Activated B cell treated with CpG ODN at 0.5 μM for 24 hours (primary cell): Measurements from ENCODE around the gene PLCB1. TPM values are rescaled to one million over a fixed set of nuclear protein-coding genes. Genes with fewer than 3 reads are reported as not detected.

ENCODE experiments used
- ATAC-seq: fragments of 200-7000 bp; cut with Tn5 transposase; one replicate; pipeline ENCODE4 v1.10.0; 2021; ENCODE audit warnings: low read depth, mild to moderate bottlenecking, moderate library complexity
- CTCF ChIA-PET: fragments of 350-600 bp; sonication (Branson Sonifier 250); formaldehyde crosslinking; loops from one replicate; lab custom pipeline; 2021; ENCODE audit warnings: antibody characterized with exemption; lab: Charles Lee
- POLR2A ChIA-PET: fragments of 350-600 bp; sonication (Branson Sonifier 250); formaldehyde crosslinking; loops from one replicate; lab custom pipeline; 2021; ENCODE audit warnings: antibody characterized with exemption; lab: Charles Lee
- DNase-seq: peaks from one replicate; pipeline ENCODE4 v3.0.0; 2022
- H3K27ac Mint-ChIP-seq: one replicate; pipeline ENCODE4 v1.8.0; 2020; ENCODE audit warnings: mixed read lengths
- H3K27me3 Mint-ChIP-seq: one replicate; pipeline ENCODE4 v1.8.0; 2021; ENCODE audit warnings: mixed read lengths
- H3K36me3 Mint-ChIP-seq: one replicate; pipeline ENCODE4 v1.8.0; 2021; ENCODE audit warnings: low read depth, mixed read lengths
- H3K4me1 Mint-ChIP-seq: one replicate; pipeline ENCODE4 v1.8.0; 2021; ENCODE audit warnings: mixed read lengths
- H3K4me3 Mint-ChIP-seq: one replicate; pipeline ENCODE4 v1.8.0; 2020; ENCODE audit warnings: mild to moderate bottlenecking, mixed read lengths
- H3K9me3 Mint-ChIP-seq: one replicate; pipeline ENCODE4 v1.8.0; 2020; ENCODE audit warnings: mixed read lengths
- intact Hi-C: fragments of 100-400 bp; cut with micrococcal nuclease; formaldehyde crosslinking; loops from one replicate; pipeline ENCODE4 v1.15.1; 2024
- total RNA-seq: library from RNA; stranded (reverse); gene quantifications from 2 replicates; pipeline ENCODE4 v1.2.3, GENCODE V29; 2022
- TF ChIP-seq, protein P1 (sequence below): fragments of 200-600 bp; IDR thresholded peaks from one replicate; pipeline ENCODE4 v1.8.0; 2022; ENCODE audit warnings: antibody characterized with exemption, mild to moderate bottlenecking

Gene PLCB1
- total RNA-seq, 1 donor from 2014 or later: 0.86 TPM

DNA sequence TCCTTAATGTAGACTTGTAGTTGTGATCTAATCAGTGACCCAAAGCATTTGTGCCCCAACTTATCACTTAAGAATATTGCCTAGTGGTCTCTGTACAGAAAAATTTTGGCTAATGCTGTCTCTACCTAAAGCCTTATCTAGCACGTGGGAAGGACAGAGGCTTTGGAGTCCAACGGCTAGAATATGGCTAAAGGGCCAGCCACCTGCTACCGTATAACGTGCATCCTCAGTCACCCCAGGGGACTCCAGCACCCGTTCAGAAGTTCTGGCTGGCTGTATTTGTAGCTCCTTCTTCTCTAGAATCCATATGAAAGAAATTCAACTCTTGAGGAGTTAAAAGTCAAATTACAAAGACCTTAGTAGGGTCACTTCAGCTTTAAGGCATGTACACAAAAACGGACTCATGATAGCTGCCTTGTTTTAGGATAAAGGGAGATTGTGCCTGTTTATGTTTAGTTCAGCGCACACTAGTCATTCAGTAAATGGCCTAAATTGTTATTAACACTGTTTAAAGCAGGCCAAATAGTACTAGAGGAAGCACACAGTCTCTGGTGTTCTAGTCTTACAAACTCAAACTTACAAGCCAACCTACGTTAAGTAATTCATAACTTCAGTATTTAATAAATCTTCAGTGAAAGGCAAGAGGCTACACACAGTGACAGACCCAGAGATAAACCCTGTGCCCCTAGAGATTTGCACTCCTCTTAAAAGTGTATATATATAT lies 529.3 kb downstream of the PLCB1 start:
- H3K27me3 Mint-ChIP-seq: no peaks in the 10 kb centered on the region
- intact Hi-C loops: no loop called here

GRCh38 chr20:8662433-8662954 lies 530.4 kb downstream of the PLCB1 start:
- no peaks in the 10 kb centered on the region for H3K36me3 Mint-ChIP-seq
- DNase-seq (no peak), ATAC-seq (no peak)
- TF ChIP-seq, protein P1, sequence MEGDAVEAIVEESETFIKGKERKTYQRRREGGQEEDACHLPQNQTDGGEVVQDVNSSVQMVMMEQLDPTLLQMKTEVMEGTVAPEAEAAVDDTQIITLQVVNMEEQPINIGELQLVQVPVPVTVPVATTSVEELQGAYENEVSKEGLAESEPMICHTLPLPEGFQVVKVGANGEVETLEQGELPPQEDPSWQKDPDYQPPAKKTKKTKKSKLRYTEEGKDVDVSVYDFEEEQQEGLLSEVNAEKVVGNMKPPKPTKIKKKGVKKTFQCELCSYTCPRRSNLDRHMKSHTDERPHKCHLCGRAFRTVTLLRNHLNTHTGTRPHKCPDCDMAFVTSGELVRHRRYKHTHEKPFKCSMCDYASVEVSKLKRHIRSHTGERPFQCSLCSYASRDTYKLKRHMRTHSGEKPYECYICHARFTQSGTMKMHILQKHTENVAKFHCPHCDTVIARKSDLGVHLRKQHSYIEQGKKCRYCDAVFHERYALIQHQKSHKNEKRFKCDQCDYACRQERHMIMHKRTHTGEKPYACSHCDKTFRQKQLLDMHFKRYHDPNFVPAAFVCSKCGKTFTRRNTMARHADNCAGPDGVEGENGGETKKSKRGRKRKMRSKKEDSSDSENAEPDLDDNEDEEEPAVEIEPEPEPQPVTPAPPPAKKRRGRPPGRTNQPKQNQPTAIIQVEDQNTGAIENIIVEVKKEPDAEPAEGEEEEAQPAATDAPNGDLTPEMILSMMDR: no peak
- intact Hi-C loops: no loop called here
- H3K4me1 Mint-ChIP-seq: no peaks in the 10 kb centered on the region
- no peak overlapping the region for H3K27ac Mint-ChIP-seq
- POLR2A ChIA-PET: no interaction called here
- no peaks in the 10 kb centered on the region for H3K9me3 Mint-ChIP-seq
- CTCF ChIA-PET: no interaction called here
- no peaks in the 10 kb centered on the region for H3K27me3 Mint-ChIP-seq
- no peak overlapping the region for H3K4me3 Mint-ChIP-seq

More for the DNA sequence above, 529.3 kb downstream of the PLCB1 start:
- CTCF ChIA-PET: no interaction called here
- POLR2A ChIA-PET: interaction anchor here (0.7 kb wide), 1 partner anchor 157 kb away, joined by 3 read pairs; no protein-coding TSS in a partner anchor
- TF ChIP-seq, protein P1: no peak
- H3K36me3 Mint-ChIP-seq: no peaks in the 10 kb centered on the region
- H3K4me3 Mint-ChIP-seq: no peak overlapping the region
- no peaks in the 10 kb centered on the region for H3K4me1 Mint-ChIP-seq
- H3K9me3 Mint-ChIP-seq: no peaks in the 10 kb centered on the region
- no peak for ATAC-seq
- DNase-seq: no peak
- H3K27ac Mint-ChIP-seq: no peak overlapping the region

DNA sequence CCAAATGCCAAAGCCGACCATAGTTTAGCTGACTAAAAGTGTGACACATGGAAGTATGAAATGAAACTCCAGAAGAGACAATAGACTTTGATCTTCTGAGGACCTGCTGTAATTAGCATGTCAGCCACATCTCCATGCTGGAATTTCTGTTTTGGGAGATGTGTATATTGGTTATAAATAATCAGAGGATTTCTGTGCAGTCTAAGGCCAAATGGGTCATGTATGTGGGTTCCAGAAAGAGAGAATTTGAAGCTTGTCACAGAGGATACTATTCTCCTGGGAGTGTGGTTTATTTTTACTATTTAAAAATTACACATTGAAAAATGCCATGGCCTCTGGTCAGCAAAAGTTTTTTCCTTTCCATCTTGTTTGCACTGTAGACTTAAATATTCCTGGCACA lies 531.4 kb downstream of the PLCB1 start:
- DNase-seq: no peak
- no peaks in the 10 kb centered on the region for H3K27me3 Mint-ChIP-seq
- no peak for ATAC-seq
- POLR2A ChIA-PET: no interaction called here
- no peak overlapping the region for H3K4me3 Mint-ChIP-seq
- no peak overlapping the region for H3K27ac Mint-ChIP-seq
- TF ChIP-seq, protein P1: no peak
- H3K4me1 Mint-ChIP-seq: no peaks in the 10 kb centered on the region
- no peaks in the 10 kb centered on the region for H3K36me3 Mint-ChIP-seq
- CTCF ChIA-PET: no interaction called here
- intact Hi-C loops: no loop called here
- H3K9me3 Mint-ChIP-seq: no peaks in the 10 kb centered on the region

DNA sequence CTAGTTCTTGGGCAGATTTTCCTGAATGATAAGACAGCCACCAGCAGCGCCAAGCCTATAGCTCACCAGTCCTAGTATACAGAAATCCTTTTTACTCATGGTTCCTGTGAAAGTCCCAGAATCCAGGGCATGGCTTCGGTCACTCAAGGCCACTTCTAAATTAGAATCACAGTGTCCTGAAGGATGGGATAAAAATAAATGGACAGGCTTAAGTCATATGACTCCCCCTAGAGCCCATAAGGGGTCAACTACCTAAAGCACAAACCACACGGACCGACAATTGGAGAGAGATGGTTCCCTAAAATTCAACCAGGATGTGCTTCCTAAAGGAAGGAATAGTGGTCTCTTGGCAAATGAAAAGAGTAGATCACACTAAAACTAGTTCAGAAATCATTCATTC lies 532.7 kb downstream of the PLCB1 start:
- no peaks in the 10 kb centered on the region for H3K4me1 Mint-ChIP-seq
- ATAC-seq (no peak), DNase-seq (no peak)
- no peak overlapping the region for H3K27ac Mint-ChIP-seq
- intact Hi-C loops: no loop called here
- CTCF ChIA-PET: no interaction called here
- no peaks in the 10 kb centered on the region for H3K27me3 Mint-ChIP-seq
- H3K36me3 Mint-ChIP-seq: no peaks in the 10 kb centered on the region
- TF ChIP-seq, protein P1: no peak
- H3K9me3 Mint-ChIP-seq: no peaks in the 10 kb centered on the region
- no peak overlapping the region for H3K4me3 Mint-ChIP-seq
- POLR2A ChIA-PET: no interaction called here

GRCh38 chr20:8667306-8667705 lies 535.2 kb downstream of the PLCB1 start:
- CTCF ChIA-PET: no interaction called here
- intact Hi-C loops: no loop called here
- TF ChIP-seq, protein P1: no peak
- Mint-ChIP-seq H3K36me3 (no peaks in the 10 kb centered on the region), H3K4me1 (no peaks in the 10 kb centered on the region), H3K27ac (no peak overlapping the region), H3K4me3 (no peak overlapping the region), H3K27me3 (no peaks in the 10 kb centered on the region), H3K9me3 (no peaks in the 10 kb centered on the region)
- ATAC-seq: no peak
- POLR2A ChIA-PET: no interaction called here
- no peak for DNase-seq
